Measurements from ENCODE around the gene CAMK2N1. TPM values are rescaled to one million over a fixed set of nuclear protein-coding genes. Genes with fewer than 3 reads are reported as not detected.

Gene CAMK2N1
- total and polyA plus RNA-seq, 10 of the 15 experiments (the other 5 are each of a cell fraction or from before 2014, with no cell fraction given), result 0.23 TPM; not detected in 9

DNA sequence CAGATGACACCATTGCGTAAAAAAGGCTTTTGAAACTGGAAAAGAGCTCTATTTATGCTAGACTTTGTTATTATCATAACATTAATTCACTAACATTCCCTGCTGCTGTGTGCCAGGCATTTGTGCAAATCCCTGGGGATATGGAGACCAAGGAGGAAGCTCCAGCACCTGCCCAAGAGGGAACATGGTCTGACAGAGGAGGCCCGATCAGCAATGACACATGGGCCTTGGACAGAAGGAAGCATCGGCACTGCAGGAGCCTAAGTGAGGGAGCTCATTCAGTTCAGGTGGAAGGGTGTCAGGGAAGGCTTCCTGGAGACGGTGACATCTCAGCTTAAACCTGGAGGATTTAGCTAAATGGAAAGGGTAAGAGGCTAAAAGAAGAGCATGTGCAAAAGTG, 13.9 kb downstream of the CAMK2N1 start (continued):
- no peak for TF ChIP-seq ZNF687 (IDR thresholded peaks at IDR 0.05)

GRCh38 chr1:20470194-20470593, 15.8 kb downstream of the CAMK2N1 start:
- BruUV-seq (replicated peaks), result no TSS peak

More at GRCh38 chr1:20470194-20470593, 15.8 kb downstream of the CAMK2N1 start:
- DNase-seq (ENCODE audit: low read depth, low spot score), result no peak
- in situ Hi-C loops (cut with MboI) (no loop called here), intact Hi-C loops (cut with micrococcal nuclease; ENCODE audit: unreplicated experiment) (no loop called here)
- 8% methylated on average over 3 of the region's 3 CpGs for WGBS (ENCODE audit: insufficient coverage, insufficient replicate concordance, low lambda C conversion rate, missing lambda C conversion rate)
- ChIA-PET SMC1A (ENCODE audit: uncharacterized antibody, unreplicated experiment) (no interaction called here), CTCF (interaction anchor here (0.7 to 1.0 kb wide), 2 partner anchors 22 to 23 kb away, joined by 3 read pairs; no protein-coding TSS in a partner anchor), POLR2A (no interaction called here), RAD21 (ENCODE audit: unreplicated experiment) (no interaction called here)
- no peak overlapping the region for H2AFZ ChIP-seq (ENCODE audit: control insufficient read depth, low read depth, low read length)
- H3K4me1 ChIP-seq (ENCODE audit: control insufficient read depth, insufficient read depth, low read length), result no peaks in the 10 kb centered on the region
- no peaks in the 10 kb centered on the region; a peak in 2 of 4 replicates for H3K27me3 ChIP-seq (replicated peaks in 1 of 2; ENCODE audit: control insufficient read depth in 2 of 2, insufficient read depth in 2 of 2, low read length in 1 of 2)
- H3K9me3 ChIP-seq (replicated peaks; ENCODE audit: control insufficient read depth, insufficient read depth, low read length), result no peaks in the 10 kb centered on the region
- H3K36me3 ChIP-seq (ENCODE audit: control insufficient read depth in 2 of 2, insufficient read depth in 2 of 2, low read length in 1 of 2), result no peaks in the 10 kb centered on the region
- ATAC-seq, result no peak
- H3K9ac ChIP-seq (ENCODE audit: control insufficient read depth, insufficient read depth, low read length), result no peak overlapping the region
- FAIRE-seq, result no peak
- TF ChIP-seq YY1 (IDR thresholded peaks at IDR 0.05; ENCODE audit: low read depth, low read length), result no peak
- no peak overlapping the region for H3K4me3 ChIP-seq
- H3K79me2 ChIP-seq (ENCODE audit: control insufficient read depth, insufficient read depth, low read length), result no peaks in the 10 kb centered on the region
- H4K20me1 ChIP-seq (ENCODE audit: control insufficient read depth, insufficient read depth), result no peaks in the 10 kb centered on the region
- no peak overlapping the region for H3K4me2 ChIP-seq (ENCODE audit: control insufficient read depth, insufficient read depth)
- no peak overlapping the region for H3K27ac ChIP-seq (ENCODE audit: control insufficient read depth, insufficient read depth)
